Activated naive CD4-positive, alpha-beta T cell treated with anti-CD3 and anti-CD28 coated beads, Interleukin-2, amount 50 U/mL, for 72 hours (primary cell): ENCODE measurements around the gene SLC9A9. TPM values are rescaled to one million over a fixed set of nuclear protein-coding genes. Genes with fewer than 3 reads are reported as not detected.
A peak's percentile ranks its signal among the peaks of the same experiment; 100 is the strongest.

Experiments used
- ATAC-seq, 2 donors: fragments of 150-1000 bp; cut with Tn5 transposase; 2 replicates each; pipeline ENCODE4 v1.10.0; 2021; ENCODE audit warnings: mild to moderate bottlenecking in 2 of 2, moderate library complexity in 2 of 2
- DNase-seq, 2 donors: peaks; one replicate each; pipeline ENCODE4 v3.0.0; 2021 to 2022; ENCODE audit warnings: low spot score in 2 of 2
- H3K27ac Mint-ChIP-seq, 2 donors: one replicate each; pipeline ENCODE4 v1.8.0; 2022; ENCODE audit warnings: mild to moderate bottlenecking in 2 of 2, mixed read lengths in 2 of 2
- H3K36me3 Mint-ChIP-seq, 2 donors: one replicate each; pipeline ENCODE4 v1.8.0; 2022; ENCODE audit warnings: mixed read lengths in 2 of 2
- H3K9me3 Mint-ChIP-seq, 2 donors: one replicate each; pipeline ENCODE4 v1.8.0; 2022; ENCODE audit warnings: mixed read lengths in 2 of 2
- total RNA-seq, 2 donors: library from RNA; stranded (reverse); gene quantifications; one replicate each; pipeline ENCODE4 v1.2.3, GENCODE V29; 2022

Gene SLC9A9
- total RNA-seq, 2 donors from 2014 or later: 2.3 to 2.5 TPM

DNA sequence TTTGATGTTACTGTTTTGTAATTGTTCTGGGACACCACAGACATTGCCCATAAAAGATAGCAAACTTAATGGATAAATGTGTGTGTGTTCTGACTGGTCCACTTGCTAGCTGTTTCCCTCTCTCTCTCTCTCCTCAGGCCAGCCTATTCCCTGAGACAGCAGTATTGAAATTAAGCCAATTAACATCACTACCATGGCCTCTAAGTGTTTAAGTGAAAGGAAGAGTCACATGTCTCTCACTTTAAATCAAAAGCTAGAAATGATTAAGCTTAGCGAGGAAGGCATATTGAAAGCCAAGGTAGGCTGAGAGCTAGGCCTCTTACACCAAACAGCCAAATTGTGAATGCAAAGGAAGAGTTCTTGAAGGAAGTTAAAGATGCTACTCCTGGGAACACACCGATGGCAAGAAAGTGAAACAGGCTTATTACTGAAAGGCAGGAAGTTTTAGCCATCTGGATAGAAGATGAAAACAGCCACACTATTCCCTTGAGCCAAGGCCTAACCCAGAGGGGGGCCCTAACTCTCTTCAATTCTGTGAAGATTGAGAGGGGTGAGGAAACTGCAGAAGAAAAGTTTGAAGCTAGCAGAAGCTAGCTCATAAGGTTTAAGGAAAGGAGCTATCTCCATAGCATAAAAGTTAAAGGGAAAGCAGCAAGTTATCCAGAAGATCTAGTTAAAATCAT is 433.6 kb downstream of the SLC9A9 start:
- no peak for DNase-seq
- peak; percentile 18 to 82 for ATAC-seq
- Mint-ChIP-seq H3K27ac (peak overlapping the region in 1 of 2 donors; percentile 17), H3K36me3 (no peaks in the 10 kb centered on the region), H3K9me3 (peaks cover 0 to 8% of the 10 kb centered on the region in 2 donors)

GRCh38 chr3:143413372-143413771 is 434.9 kb downstream of the SLC9A9 start:
- Mint-ChIP-seq H3K27ac (no peak overlapping the region), H3K36me3 (no peaks in the 10 kb centered on the region), H3K9me3 (peaks cover 0 to 8% of the 10 kb centered on the region in 2 donors)
- DNase-seq (no peak), ATAC-seq (no peak)

DNA sequence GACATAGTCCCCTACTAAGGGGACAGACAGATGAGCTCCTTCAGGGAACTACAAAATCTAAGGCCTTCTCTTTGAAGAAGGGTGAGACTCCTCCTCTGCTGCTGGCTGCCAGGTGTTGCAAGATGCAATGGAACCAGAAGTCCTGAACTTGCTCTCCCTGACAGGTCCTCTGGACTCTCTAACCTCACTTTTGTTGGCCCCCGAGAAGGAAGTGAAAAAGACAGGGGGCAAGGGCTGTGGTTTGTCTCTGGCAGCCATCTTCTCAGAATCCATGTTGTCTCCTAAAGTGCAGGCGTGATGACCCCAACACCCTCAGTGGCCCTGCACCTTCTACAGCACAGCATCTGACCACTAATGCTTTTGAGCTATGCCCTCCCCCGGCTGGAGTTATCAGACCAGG is 436.2 kb downstream of the SLC9A9 start:
- ATAC-seq (no peak), DNase-seq (no peak)
- Mint-ChIP-seq H3K27ac (no peak overlapping the region), H3K9me3 (peaks cover 0 to 8% of the 10 kb centered on the region in 2 donors), H3K36me3 (no peaks in the 10 kb centered on the region)

DNA sequence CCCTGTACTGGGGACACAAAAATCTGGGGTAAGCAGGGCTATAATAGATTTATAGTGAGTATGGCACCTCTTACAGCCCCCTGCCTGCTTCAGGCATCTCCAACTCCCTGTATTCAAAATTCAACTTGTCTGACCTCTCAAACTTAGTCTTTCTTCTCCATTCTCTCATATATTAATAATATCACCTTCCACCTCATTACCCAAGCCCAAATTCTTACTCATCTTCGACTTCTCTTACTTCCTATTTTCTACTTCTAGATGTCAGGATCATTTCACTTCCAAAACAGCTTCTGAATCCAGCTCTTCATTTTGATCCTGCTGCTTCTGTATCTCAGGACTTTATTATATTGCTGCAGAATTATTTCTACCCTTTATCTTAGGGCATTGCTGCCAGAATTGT is 438.0 kb downstream of the SLC9A9 start:
- DNase-seq: no peak
- no peaks in the 10 kb centered on the region for H3K9me3 Mint-ChIP-seq
- no peak overlapping the region for H3K27ac Mint-ChIP-seq
- no peak for ATAC-seq
- H3K36me3 Mint-ChIP-seq: peaks cover 0 to under 1% of the 10 kb centered on the region in 2 donors

- H3K36me3 Mint-ChIP-seq: peaks cover 0 to 11% of the 10 kb centered on the region in 2 donors
- ATAC-seq (no peak), DNase-seq (no peak)
- H3K27ac Mint-ChIP-seq: no peak overlapping the region
- H3K9me3 Mint-ChIP-seq: peaks cover 5 to 7% of the 10 kb centered on the region in 2 donors
Observed at GRCh38 chr3:143408771-143409170, 439.5 kb downstream of the SLC9A9 start.

DNA sequence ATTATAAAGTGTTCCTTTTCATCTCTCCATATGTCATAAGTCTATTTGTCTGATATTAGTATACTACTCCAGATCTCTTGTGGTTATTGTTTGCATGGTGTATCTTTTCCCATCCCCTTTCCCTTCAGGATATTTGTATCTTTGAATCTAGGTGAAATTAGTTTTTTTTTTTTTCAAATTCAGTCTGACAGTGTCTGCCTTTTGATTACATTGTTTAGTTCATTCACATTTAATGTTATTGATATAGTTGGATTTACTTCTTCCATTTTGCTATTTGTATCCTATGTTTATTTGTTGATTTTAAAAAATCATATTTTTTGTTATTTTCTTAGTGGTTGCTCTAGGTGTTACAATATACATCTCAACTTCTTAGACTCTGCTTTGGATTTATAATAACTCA is 445.7 kb downstream of the SLC9A9 start:
- H3K36me3 Mint-ChIP-seq: peaks cover 0 to 11% of the 10 kb centered on the region in 2 donors
- H3K27ac Mint-ChIP-seq: no peak overlapping the region
- peaks cover 5 to 7% of the 10 kb centered on the region in 2 donors for H3K9me3 Mint-ChIP-seq
- DNase-seq: no peak
- ATAC-seq: no peak

GRCh38 chr3:143396790-143397189 is 451.5 kb downstream of the SLC9A9 start:
- Mint-ChIP-seq H3K36me3 (peaks cover 7 to 15% of the 10 kb centered on the region in 2 donors), H3K9me3 (peaks cover 6 to 12% of the 10 kb centered on the region in 2 donors), H3K27ac (no peak overlapping the region)
- DNase-seq: no peak
- ATAC-seq: no peak

DNA sequence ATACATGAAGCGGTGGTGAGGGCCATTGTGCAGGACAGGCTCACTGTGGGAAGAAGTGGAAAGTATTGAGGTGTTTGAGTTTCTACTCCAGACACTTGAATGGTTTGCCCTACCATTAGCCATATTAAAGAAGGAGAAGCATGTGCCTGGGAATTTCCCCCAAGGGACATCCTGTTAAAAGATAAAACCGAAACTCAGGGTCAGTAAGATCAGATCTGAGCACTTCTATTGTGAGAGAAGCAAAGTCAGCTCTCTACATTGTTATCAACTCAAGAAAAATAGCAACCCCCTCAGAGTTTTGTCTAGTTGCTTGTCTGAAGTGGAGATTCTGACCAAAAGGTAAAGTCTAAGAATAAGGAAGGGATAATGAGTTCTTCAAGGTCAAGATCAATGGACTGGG is 458.9 kb downstream of the SLC9A9 start:
- H3K36me3 Mint-ChIP-seq: peaks cover 11 to 17% of the 10 kb centered on the region in 2 donors
- no peak for ATAC-seq
- DNase-seq: no peak
- peaks cover 10 to 16% of the 10 kb centered on the region in 2 donors for H3K9me3 Mint-ChIP-seq
- no peak overlapping the region for H3K27ac Mint-ChIP-seq

DNA sequence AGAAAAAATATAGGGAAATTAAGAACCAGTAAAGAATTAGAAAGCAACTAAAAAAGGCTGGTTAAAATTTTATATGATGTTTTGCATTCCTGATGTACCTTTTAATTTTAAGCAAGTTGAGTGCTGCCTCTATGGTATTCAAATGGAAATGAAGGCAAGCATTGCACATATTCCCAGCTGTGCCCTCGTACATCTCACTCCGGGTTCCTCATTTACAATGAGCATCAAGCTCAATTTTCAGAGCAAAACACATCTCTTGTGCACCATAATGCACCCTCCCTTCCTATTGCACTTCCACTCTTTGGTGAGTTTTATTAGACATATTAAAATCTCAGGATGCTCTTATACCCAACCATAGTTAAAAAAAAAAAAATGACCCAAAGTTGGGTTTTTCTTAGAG is 460.8 kb downstream of the SLC9A9 start:
- Mint-ChIP-seq H3K9me3 (peaks cover 6% of the 10 kb centered on the region in 2 donors), H3K36me3 (peaks cover 7 to 8% of the 10 kb centered on the region in 2 donors), H3K27ac (peak overlapping the region in 1 of 2 donors; percentile 30)
- DNase-seq (no peak), ATAC-seq (no peak)

DNA sequence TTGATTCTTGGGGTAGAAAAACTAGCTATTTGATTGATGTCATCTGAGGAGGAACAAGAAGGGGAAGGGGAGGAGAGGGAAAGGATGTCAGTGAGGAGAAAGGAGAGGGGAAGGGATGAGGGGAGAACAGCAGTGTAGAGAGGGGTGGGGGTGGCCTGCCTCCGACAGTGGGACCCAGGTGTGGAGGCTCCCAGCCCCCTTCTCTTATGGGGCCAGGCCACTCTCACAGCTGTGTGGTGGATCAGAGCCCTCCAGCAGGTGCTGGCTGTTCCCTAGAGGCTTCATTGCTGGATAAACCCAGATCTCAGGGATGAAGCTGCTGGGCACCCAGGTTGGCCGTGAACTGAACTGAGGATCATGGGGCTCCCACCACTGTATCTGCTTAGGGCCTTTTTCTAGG is 464.2 kb downstream of the SLC9A9 start:
- no peak for DNase-seq
- Mint-ChIP-seq H3K36me3 (peaks cover 6 to 11% of the 10 kb centered on the region in 2 donors), H3K9me3 (peaks cover 4% of the 10 kb centered on the region in 2 donors), H3K27ac (no peak overlapping the region)
- ATAC-seq: no peak

GRCh38 chr3:143383421-143383820 is 464.8 kb downstream of the SLC9A9 start:
- H3K9me3 Mint-ChIP-seq: peaks cover 4% of the 10 kb centered on the region in 2 donors
- DNase-seq (no peak), ATAC-seq (no peak)
- H3K27ac Mint-ChIP-seq: no peak overlapping the region
- H3K36me3 Mint-ChIP-seq: peaks cover 6 to 11% of the 10 kb centered on the region in 2 donors

DNA sequence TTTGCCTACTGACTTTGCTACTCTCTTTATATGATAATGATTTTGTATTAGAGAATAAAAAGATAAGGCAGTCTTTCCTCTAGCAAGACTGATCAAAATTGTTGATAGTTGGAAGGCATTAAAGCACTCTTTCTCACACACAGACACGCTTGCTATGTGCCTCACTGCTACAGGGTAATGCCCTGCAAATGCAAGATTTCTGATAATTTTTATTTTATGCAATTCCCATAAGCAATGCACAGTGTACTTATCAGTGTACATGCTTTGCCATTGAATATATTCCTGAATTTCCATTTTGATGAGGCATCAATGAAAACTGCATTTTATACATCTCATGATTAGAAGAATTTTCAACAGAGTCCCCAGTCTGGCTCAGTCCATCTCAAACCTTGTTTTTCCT is 465.5 kb downstream of the SLC9A9 start:
- DNase-seq (no peak), ATAC-seq (no peak)
- Mint-ChIP-seq H3K9me3 (peaks cover 4% of the 10 kb centered on the region in 2 donors), H3K36me3 (peaks cover 6 to 11% of the 10 kb centered on the region in 2 donors), H3K27ac (no peak overlapping the region)

DNA sequence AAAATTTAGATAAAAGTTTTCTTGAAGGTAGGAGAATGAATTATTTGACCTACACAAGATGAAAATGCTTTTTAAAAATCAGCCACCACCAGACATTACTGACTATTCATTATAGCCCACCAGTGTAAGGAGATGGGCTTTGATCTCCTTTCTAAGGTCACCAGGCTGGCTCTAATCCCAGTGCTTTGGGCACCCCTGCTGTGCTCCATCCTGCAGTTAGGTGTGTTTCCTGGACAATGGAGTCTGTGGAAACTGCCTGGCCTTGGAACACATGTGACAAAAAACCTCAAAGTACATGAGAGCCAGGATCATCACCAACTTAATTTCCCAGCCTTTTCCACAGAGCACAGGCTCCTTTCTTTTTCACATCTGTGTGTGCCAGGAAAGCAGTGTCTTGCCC is 467.8 kb downstream of the SLC9A9 start:
- Mint-ChIP-seq H3K27ac (no peak overlapping the region), H3K9me3 (peaks cover 4% of the 10 kb centered on the region in 2 donors), H3K36me3 (peaks cover 6 to 11% of the 10 kb centered on the region in 2 donors)
- ATAC-seq (no peak), DNase-seq (no peak)

DNA sequence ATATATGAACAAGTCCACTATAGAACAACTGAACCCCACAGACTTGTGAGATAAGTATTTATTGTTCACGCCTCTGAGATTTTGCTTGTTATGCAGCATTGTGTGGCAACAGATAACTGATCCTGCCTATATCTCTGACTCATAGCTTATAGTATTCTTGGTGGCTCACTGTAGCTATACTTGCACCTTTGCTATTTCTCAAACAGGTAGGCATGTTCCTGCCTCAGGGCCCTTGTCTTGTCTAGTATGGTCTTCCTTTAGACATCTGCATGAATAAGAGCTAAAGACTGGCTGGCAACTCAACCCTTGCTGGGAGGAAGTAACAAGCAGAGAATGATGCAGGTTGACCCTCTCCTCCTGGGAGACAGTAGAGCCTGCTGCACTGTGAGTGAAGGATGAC is 472.6 kb downstream of the SLC9A9 start:
- Mint-ChIP-seq H3K9me3 (peaks cover 0 to 6% of the 10 kb centered on the region in 2 donors), H3K36me3 (peaks cover 4 to 6% of the 10 kb centered on the region in 2 donors), H3K27ac (no peak overlapping the region)
- DNase-seq: no peak
- no peak for ATAC-seq

DNA sequence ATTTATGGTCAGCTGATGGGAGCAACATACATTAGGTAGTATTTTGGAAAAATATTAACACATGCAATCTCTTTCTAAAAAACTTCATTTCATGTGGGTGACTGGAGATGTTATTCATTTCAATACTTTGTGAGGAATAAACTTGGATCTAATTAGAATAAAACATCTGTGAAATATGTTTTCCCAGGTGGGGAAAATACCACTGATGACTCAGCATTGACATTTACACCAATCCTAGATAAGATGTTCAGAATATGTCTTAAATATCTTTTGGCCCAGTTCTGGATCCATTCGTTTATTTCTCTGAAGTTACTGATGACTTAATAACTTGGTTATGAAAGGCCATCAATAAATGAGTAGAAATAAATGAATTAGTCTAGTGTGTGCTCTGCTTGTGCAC is 481.1 kb downstream of the SLC9A9 start:
- no peak for DNase-seq
- H3K27ac Mint-ChIP-seq: no peak overlapping the region
- H3K36me3 Mint-ChIP-seq: no peaks in the 10 kb centered on the region
- H3K9me3 Mint-ChIP-seq: peaks cover 0 to 6% of the 10 kb centered on the region in 2 donors
- no peak for ATAC-seq

- H3K36me3 Mint-ChIP-seq: no peaks in the 10 kb centered on the region
- ATAC-seq (no peak), DNase-seq (no peak)
- no peak overlapping the region for H3K27ac Mint-ChIP-seq
- H3K9me3 Mint-ChIP-seq: peaks cover 0 to 6% of the 10 kb centered on the region in 2 donors
Observed at GRCh38 chr3:143366672-143367071, 481.6 kb downstream of the SLC9A9 start.

DNA sequence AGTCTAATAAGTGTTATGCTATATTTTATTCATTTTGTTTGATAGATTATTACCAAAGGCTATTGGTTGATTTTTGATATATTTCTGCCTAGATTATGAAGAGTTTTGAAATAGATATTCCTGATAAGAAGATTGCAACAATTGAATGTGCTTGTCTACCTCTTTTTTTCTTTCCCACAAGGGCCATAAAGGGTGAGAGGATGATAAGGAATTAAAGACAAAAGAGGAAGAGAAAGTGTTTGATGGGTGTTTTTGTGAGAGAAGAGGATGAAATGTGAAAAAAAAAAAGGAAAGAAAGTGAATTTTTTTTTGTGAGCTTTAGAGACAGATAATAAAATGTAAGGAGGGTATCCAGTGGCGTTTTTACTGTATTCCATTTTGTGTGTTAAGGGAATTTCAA is 484.3 kb downstream of the SLC9A9 start:
- H3K9me3 Mint-ChIP-seq: peaks cover 0 to 6% of the 10 kb centered on the region in 2 donors
- no peaks in the 10 kb centered on the region for H3K36me3 Mint-ChIP-seq
- no peak for ATAC-seq

GRCh38 chr3:143363276-143363675 is 485.0 kb downstream of the SLC9A9 start:
- ATAC-seq (peak in 1 of 2 donors; percentile 48), DNase-seq (no peak)
- Mint-ChIP-seq H3K9me3 (peaks cover 0 to 6% of the 10 kb centered on the region in 2 donors), H3K27ac (peak overlapping the region; percentile 48 to 56), H3K36me3 (no peaks in the 10 kb centered on the region)

More for the DNA sequence above, 484.3 kb downstream of the SLC9A9 start:
- DNase-seq: no peak
- no peak overlapping the region for H3K27ac Mint-ChIP-seq
